ENCODE results near the gene NDUFV1.
"Not testable (repeated sequence)": the region's sequence is repeated elsewhere in the genome, so short reads cannot be mapped to it uniquely, and the experiment has no call there.

Gene NDUFV1

DNA sequence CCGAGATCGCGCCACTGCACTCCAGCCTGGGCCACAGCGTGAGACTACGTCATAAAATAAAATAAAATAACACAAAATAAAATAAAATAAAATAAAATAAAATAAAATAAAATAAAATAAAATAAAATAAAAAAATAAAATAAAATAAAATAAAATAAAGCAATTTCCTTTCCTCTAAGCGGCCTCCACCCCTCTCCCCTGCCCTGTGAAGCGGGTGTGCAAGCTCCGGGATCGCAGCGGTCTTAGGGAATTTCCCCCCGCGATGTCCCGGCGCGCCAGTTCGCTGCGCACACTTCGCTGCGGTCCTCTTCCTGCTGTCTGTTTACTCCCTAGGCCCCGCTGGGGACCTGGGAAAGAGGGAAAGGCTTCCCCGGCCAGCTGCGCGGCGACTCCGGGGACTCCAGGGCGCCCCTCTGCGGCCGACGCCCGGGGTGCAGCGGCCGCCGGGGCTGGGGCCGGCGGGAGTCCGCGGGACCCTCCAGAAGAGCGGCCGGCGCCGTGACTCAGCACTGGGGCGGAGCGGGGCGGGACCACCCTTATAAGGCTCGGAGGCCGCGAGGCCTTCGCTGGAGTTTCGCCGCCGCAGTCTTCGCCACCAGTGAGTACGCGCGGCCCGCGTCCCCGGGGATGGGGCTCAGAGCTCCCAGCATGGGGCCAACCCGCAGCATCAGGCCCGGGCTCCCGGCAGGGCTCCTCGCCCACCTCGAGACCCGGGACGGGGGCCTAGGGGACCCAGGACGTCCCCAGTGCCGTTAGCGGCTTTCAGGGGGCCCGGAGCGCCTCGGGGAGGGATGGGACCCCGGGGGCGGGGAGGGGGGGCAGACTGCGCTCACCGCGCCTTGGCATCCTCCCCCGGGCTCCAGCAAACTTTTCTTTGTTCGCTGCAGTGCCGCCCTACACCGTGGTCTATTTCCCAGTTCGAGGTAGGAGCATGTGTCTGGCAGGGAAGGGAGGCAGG lies 23.2 kb upstream of the NDUFV1 start, which contains the start of gene GSTP1:
GSTP1 (plus strand) TSS at position 566 of the 958 bp plus-strand sequence; CDS start at position 598, 32 bp downstream.
- H3K27ac ChIP-seq, result peak within 1 kb of the TSS; percentile 81
- TF ChIP-seq ZFX (IDR thresholded peaks at IDR 0.05; ENCODE audit: borderline replicate concordance), result no peak
- TF ChIP-seq, protein P1, sequence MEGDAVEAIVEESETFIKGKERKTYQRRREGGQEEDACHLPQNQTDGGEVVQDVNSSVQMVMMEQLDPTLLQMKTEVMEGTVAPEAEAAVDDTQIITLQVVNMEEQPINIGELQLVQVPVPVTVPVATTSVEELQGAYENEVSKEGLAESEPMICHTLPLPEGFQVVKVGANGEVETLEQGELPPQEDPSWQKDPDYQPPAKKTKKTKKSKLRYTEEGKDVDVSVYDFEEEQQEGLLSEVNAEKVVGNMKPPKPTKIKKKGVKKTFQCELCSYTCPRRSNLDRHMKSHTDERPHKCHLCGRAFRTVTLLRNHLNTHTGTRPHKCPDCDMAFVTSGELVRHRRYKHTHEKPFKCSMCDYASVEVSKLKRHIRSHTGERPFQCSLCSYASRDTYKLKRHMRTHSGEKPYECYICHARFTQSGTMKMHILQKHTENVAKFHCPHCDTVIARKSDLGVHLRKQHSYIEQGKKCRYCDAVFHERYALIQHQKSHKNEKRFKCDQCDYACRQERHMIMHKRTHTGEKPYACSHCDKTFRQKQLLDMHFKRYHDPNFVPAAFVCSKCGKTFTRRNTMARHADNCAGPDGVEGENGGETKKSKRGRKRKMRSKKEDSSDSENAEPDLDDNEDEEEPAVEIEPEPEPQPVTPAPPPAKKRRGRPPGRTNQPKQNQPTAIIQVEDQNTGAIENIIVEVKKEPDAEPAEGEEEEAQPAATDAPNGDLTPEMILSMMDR (IDR thresholded peaks at IDR 0.05), result no peak

DNA sequence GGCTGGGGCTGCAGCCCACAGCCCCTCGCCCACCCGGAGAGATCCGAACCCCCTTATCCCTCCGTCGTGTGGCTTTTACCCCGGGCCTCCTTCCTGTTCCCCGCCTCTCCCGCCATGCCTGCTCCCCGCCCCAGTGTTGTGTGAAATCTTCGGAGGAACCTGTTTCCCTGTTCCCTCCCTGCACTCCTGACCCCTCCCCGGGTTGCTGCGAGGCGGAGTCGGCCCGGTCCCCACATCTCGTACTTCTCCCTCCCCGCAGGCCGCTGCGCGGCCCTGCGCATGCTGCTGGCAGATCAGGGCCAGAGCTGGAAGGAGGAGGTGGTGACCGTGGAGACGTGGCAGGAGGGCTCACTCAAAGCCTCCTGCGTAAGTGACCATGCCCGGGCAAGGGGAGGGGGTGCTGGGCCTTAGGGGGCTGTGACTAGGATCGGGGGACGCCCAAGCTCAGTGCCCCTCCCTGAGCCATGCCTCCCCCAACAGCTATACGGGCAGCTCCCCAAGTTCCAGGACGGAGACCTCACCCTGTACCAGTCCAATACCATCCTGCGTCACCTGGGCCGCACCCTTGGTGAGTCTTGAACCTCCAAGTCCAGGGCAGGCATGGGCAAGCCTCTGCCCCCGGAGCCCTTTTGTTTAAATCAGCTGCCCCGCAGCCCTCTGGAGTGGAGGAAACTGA lies 22.4 kb upstream of the NDUFV1 start:
- H3K27ac ChIP-seq, result no peak overlapping the region
- TF ChIP-seq, protein P1 (IDR thresholded peaks at IDR 0.05), result no peak
- TF ChIP-seq ZFX (IDR thresholded peaks at IDR 0.05; ENCODE audit: borderline replicate concordance), result no peak

DNA sequence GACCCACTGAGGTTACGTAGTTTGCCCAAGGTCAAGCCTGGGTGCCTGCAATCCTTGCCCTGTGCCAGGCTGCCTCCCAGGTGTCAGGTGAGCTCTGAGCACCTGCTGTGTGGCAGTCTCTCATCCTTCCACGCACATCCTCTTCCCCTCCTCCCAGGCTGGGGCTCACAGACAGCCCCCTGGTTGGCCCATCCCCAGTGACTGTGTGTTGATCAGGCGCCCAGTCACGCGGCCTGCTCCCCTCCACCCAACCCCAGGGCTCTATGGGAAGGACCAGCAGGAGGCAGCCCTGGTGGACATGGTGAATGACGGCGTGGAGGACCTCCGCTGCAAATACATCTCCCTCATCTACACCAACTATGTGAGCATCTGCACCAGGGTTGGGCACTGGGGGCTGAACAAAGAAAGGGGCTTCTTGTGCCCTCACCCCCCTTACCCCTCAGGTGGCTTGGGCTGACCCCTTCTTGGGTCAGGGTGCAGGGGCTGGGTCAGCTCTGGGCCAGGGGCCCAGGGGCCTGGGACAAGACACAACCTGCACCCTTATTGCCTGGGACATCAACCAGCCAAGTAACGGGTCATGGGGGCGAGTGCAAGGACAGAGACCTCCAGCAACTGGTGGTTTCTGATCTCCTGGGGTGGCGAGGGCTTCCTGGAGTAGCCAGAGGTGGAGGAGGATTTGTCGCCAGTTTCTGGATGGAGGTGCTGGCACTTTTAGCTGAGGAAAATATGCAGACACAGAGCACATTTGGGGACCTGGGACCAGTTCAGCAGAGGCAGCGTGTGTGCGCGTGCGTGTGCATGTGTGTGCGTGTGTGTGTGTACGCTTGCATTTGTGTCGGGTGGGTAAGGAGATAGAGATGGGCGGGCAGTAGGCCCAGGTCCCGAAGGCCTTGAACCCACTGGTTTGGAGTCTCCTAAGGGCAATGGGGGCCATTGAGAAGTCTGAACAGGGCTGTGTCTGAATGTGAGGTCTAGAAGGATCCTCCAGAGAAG lies 21.6 kb upstream of the NDUFV1 start:
- no peak overlapping the region for H3K27ac ChIP-seq

GRCh38 chr11:67585911-67586310 lies 20.8 kb upstream of the NDUFV1 start:
- no peak overlapping the region for H3K27ac ChIP-seq

More for the DNA sequence above, 21.6 kb upstream of the NDUFV1 start:
- TF ChIP-seq ZFX (IDR thresholded peaks at IDR 0.05; ENCODE audit: borderline replicate concordance), result no peak
- TF ChIP-seq, protein P1 (IDR thresholded peaks at IDR 0.05), result no peak

DNA sequence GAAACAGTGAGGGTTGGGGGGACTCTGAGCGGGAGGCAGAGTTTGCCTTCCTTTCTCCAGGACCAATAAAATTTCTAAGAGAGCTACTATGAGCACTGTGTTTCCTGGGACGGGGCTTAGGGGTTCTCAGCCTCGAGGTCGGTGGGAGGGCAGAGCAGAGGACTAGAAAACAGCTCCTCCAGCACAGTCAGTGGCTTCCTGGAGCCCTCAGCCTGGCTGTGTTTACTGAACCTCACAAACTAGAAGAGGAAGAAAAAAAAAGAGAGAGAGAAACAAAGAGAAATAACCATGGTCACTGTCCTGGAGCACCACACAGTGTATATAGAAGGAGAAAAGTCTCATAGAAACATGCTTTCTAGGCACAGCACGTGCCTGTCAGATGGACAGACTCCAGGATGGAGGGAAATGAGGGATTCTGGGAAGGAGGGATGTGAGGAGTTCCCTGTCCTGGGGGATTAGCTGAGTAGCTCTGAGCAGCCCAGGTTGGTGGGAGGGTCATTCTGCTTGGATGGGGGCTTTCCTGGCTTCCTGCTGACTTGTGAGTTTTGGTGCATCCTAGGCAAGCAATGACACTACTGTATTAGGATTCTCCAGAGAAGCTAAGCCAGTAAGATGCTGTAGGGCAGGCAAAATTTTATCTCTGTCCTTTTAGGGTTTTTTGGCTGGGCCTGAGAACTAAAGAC lies 20.0 kb upstream of the NDUFV1 start:
- H3K27ac ChIP-seq, result no peak overlapping the region
- TF ChIP-seq, protein P1 (IDR thresholded peaks at IDR 0.05), result no peak
- no peak for TF ChIP-seq ZFX (IDR thresholded peaks at IDR 0.05; ENCODE audit: borderline replicate concordance)

More at GRCh38 chr11:67585911-67586310, 20.8 kb upstream of the NDUFV1 start:
- TF ChIP-seq ZFX (IDR thresholded peaks at IDR 0.05; ENCODE audit: borderline replicate concordance), result no peak
- TF ChIP-seq, protein P1 (IDR thresholded peaks at IDR 0.05), result no peak

DNA sequence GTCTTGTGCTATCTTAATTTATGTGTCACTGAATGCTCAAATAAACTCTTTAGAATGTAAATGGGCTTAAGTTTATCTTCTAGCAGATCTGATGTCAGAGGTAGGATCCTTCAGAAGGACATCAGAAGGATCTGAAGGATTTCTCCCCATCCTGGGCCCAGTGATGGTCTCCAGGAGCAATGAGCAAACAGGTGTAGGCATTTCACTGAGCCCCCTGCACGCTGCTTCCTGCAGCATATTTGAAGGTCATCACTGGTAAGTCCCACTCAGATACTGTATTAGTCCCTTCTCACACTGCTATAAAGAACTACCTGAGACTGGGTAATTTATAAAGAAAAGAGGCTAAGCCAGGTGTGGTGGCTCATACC lies 18.6 kb upstream of the NDUFV1 start:
- TF ChIP-seq, protein P1 (IDR thresholded peaks at IDR 0.05), result no peak
- no peak for TF ChIP-seq ZFX (IDR thresholded peaks at IDR 0.05; ENCODE audit: borderline replicate concordance)
- no peak overlapping the region for H3K27ac ChIP-seq

GRCh38 chr11:67588899-67589415 lies 17.8 kb upstream of the NDUFV1 start:
- H3K27ac ChIP-seq, result not testable (repeated sequence)
